BJ (cell line): Measurements from ENCODE around the gene PDLIM5. TPM values are rescaled to one million over a fixed set of nuclear protein-coding genes. Genes with fewer than 3 reads are reported as not detected.

ENCODE experiments used
- CTCF ChIA-PET: fragments of 350-600 bp; formaldehyde crosslinking; extraction: SDS; loops from one replicate; lab custom pipeline; 2021; ENCODE audit warnings: antibody characterized with exemption, inconsistent platforms; lab: Yijun Ruan, JAX
- POLR2A ChIA-PET: fragments of 300-600 bp; sonication (Branson Sonifier 250); formaldehyde crosslinking; extraction: SDS; loops from one replicate; lab custom pipeline; 2021; ENCODE audit warnings: antibody characterized with exemption; lab: Charles Lee
- DNase-seq: peaks from one replicate; pipeline ENCODE4 v3.0.0-alpha.2; 2011; ENCODE audit warnings: low read depth
- H3K27me3 ChIP-seq: 2 replicates; pipeline ENCODE4 v1.6.0; 2011; ENCODE audit warnings: low read length; ENCODE audit not compliant: control insufficient read depth, insufficient read depth
- H3K36me3 ChIP-seq: 2 replicates; pipeline ENCODE4 v1.5.1; 2011; ENCODE audit warnings: low read length; ENCODE audit not compliant: control insufficient read depth, insufficient read depth
- H3K4me3 ChIP-seq: 2 replicates; pipeline ENCODE4 v1.5.1; 2011; ENCODE audit warnings: low read depth, mild to moderate bottlenecking, control low read depth, low read length
- polyA plus RNA-seq: library from polyadenylated mRNA; depleted of rRNA; stranded (reverse); fragments of >200 nt; gene quantifications from 2 replicates; pipeline ENCODE4 v1.2.3, GENCODE V29; 2011
- TF ChIP-seq, protein P1 (sequence below): IDR thresholded peaks from 2 replicates; pipeline ENCODE4 v1.5.1; 2011; ENCODE audit warnings: low read depth, mild to moderate bottlenecking, control low read depth, inconsistent platforms, low read length, moderate library complexity; ENCODE audit not compliant: insufficient read depth

PDLIM5 gene
- polyA plus RNA-seq, 1 experiment = 353 TPM

DNA sequence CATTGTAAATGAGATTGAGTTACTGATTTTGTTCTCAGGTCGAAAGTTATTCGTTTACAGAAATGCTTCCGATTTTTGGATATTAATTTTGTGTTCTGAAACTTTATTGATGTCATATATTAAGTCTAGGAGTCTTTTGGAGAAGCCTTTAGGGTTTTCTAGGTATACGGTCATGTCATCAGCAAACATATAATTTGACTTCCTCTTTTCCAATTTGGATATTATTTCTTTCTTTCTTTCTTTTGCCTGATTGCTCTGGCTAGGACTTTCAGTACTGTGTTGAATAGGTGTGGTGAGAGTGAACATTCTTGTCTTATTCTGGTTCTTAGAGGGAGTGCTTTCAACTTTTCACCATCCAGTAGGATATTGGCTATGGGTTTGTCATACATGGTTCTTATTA is 35.4 kb upstream of the PDLIM5 start:
- no peak overlapping the region for H3K4me3 ChIP-seq
- ChIA-PET POLR2A (no interaction called here), CTCF (no interaction called here)
- no peaks in the 10 kb centered on the region for H3K27me3 ChIP-seq
- TF ChIP-seq, protein P1, sequence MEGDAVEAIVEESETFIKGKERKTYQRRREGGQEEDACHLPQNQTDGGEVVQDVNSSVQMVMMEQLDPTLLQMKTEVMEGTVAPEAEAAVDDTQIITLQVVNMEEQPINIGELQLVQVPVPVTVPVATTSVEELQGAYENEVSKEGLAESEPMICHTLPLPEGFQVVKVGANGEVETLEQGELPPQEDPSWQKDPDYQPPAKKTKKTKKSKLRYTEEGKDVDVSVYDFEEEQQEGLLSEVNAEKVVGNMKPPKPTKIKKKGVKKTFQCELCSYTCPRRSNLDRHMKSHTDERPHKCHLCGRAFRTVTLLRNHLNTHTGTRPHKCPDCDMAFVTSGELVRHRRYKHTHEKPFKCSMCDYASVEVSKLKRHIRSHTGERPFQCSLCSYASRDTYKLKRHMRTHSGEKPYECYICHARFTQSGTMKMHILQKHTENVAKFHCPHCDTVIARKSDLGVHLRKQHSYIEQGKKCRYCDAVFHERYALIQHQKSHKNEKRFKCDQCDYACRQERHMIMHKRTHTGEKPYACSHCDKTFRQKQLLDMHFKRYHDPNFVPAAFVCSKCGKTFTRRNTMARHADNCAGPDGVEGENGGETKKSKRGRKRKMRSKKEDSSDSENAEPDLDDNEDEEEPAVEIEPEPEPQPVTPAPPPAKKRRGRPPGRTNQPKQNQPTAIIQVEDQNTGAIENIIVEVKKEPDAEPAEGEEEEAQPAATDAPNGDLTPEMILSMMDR = no peak
- H3K36me3 ChIP-seq = no peaks in the 10 kb centered on the region
- no peak for DNase-seq

DNA sequence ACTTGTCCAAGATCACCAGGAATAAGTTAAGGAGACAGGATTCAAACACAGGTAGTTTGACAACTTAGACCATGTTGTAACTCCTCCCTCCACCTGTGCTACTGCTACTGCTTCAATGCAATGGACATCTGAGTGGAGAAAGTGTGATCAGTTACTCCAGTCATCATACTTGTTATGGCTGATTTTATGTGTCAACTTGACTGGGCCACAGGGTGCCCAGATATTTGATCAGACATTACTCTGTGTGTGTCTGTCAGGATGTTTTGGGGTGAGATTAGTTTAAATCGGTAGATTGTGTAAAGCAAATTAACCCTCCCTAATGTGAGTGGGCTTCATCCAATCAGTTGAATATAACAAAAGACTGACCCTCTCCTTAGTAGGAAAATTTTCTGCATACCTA is 34.8 kb upstream of the PDLIM5 start:
- no peak overlapping the region for H3K4me3 ChIP-seq
- H3K36me3 ChIP-seq = no peaks in the 10 kb centered on the region
- ChIA-PET POLR2A (no interaction called here), CTCF (interaction anchor here (0.5 to 1.2 kb wide), 2 partner anchors 8 to 102 kb away, joined by 3 to 5 read pairs; no protein-coding TSS in a partner anchor)
- no peaks in the 10 kb centered on the region for H3K27me3 ChIP-seq
- TF ChIP-seq, protein P1 = no peak
- DNase-seq = no peak

DNA sequence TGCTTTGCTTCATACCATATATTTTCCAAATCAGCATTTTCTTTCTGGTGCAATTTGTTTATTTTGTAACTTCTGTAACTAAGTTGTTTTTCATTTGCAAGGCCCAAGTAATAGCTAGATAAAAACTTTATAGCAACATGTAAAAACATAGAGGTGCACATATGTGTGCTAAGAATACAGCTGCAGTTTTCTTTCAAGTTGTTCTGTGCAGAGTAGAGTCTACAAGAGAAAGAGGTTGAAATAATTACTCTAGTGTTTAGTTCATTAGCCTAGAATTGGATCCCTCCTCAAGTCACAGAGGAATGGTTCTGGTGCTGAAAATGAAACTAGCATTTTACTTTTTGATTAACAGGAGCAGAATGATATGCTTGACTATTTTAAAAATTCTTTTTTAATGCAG is 32.2 kb upstream of the PDLIM5 start:
- no peak overlapping the region for H3K4me3 ChIP-seq
- ChIA-PET POLR2A (no interaction called here), CTCF (no interaction called here)
- H3K36me3 ChIP-seq = no peaks in the 10 kb centered on the region
- DNase-seq = no peak
- H3K27me3 ChIP-seq = no peaks in the 10 kb centered on the region
- TF ChIP-seq, protein P1 = no peak

DNA sequence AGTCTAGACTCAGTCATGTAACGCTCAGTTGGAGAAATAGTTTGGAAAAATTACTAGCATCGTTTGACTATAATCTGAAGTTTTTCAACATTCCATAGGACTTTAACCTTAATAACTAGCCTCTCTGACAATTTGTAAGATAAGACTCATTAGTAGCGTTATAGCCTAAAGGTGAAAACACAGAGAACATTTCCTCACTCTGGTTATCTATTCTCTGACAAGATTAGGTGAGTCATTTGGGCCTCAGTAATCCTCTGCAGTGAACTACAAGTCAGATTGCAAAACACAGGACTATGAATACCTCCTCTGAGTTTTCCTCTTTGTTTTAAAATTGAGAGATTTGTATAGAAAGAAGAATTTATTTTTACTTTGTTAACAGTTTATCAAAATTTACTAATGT is 31.8 kb upstream of the PDLIM5 start:
- no peaks in the 10 kb centered on the region for H3K27me3 ChIP-seq
- TF ChIP-seq, protein P1 = no peak
- POLR2A ChIA-PET = no interaction called here
- no peak overlapping the region for H3K4me3 ChIP-seq
- DNase-seq = no peak
- H3K36me3 ChIP-seq = no peaks in the 10 kb centered on the region
- CTCF ChIA-PET = no interaction called here

DNA sequence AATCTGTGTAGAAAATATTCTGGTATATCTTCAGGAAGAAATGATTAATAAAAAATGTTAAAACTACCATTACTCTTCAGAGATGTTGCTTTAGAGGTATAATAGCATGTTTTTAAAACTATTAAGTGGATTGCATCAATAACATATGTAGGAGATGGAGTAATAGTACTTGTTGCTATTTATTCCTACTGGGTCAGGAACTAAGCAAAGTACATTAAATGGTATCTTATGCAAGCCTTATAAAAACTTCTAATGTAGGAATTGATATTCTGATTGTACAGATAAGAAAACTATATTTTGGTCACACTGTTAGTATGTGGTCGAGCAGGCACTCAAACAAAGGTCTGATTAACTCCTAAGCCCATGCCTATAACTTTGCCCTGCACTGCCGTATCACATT is 31.4 kb upstream of the PDLIM5 start:
- H3K4me3 ChIP-seq = no peak overlapping the region
- TF ChIP-seq, protein P1 = no peak
- no peaks in the 10 kb centered on the region for H3K27me3 ChIP-seq
- no peaks in the 10 kb centered on the region for H3K36me3 ChIP-seq
- ChIA-PET CTCF (no interaction called here), POLR2A (no interaction called here)
- no peak for DNase-seq
